Endothelial cell of umbilical vein (primary cell): Measurements from ENCODE around the gene CEP78.

Source experiments
- CTCF ChIP-seq, 2 donors: IDR thresholded peaks; 1 replicate in 1 of 2; 2 replicates in 1 of 2; pipeline ENCODE4 v1.5.1; 2011; ENCODE audit warnings: low read length in 2 of 2, mild to moderate bottlenecking in 2 of 2, moderate library complexity in 2 of 2, control low read depth in 1 of 2, inconsistent platforms in 1 of 2, low read depth in 1 of 2; ENCODE audit not compliant: insufficient read depth in 1 of 2; ENCODE audit errors: extremely low read depth in 1 of 2
- EZH2 ChIP-seq: IDR thresholded peaks from 2 replicates; pipeline ENCODE4 v1.6.1; 2012; ENCODE audit warnings: borderline replicate concordance, low read depth, mild to moderate bottlenecking, moderate library complexity, low read length, inconsistent platforms; ENCODE audit not compliant: severe bottlenecking

GRCh38 chr9:78321505-78321904 lies 85.6 kb downstream of the CEP78 start:
- no peak for TF ChIP-seq CTCF (IDR thresholded peaks at IDR 0.05; ENCODE audit: extremely low read depth in 1 of 2, insufficient read depth in 1 of 2, low read depth in 1 of 2, low read length in 2 of 2)
- TF ChIP-seq EZH2: no peak
